Vagina (tissue), 2 donors: Measurements from ENCODE around the gene ELANE. TPM values are rescaled to one million over a fixed set of nuclear protein-coding genes. Genes with fewer than 3 reads are reported as not detected.

Source experiments
- DNase-seq, 2 donors: peaks; one replicate each; pipeline ENCODE4 v3.0.0-alpha.2; 2017; ENCODE audit errors: extremely low spot score in 2 of 2
- H3K27ac ChIP-seq: fragments of 200-600 bp; sonication (generic); one replicate; pipeline ENCODE4 v1.5.1; 2019
- H3K27me3 ChIP-seq: fragments of 200-600 bp; sonication (generic); one replicate; pipeline ENCODE4 v1.5.1; 2019
- H3K36me3 ChIP-seq, 2 donors: fragments of 200-600 bp; sonication (generic); one replicate each; pipeline ENCODE4 v1.5.1; 2017 to 2019
- H3K4me1 ChIP-seq: fragments of 200-600 bp; sonication (generic); one replicate; pipeline ENCODE4 v1.5.1; 2019
- H3K4me3 ChIP-seq, 2 donors: fragments of 200-600 bp; sonication (generic); 1 replicate in 1 of 2; 2 replicates in 1 of 2; pipeline ENCODE4 v1.5.1; 2016 to 2019
- H3K9me3 ChIP-seq: fragments of 200-600 bp; sonication (generic); one replicate; pipeline ENCODE4 v1.5.1; 2019
- POLR2A ChIP-seq, 2 donors: fragments of 450-650 bp; IDR thresholded peaks; one replicate each; pipeline ENCODE4 v1.6.1; 2017; ENCODE audit warnings: antibody characterized with exemption in 2 of 2, mild to moderate bottlenecking in 2 of 2, moderate library complexity in 2 of 2
- POLR2AphosphoS5 ChIP-seq, 2 donors: sonication (generic); formaldehyde crosslinking; IDR thresholded peaks; one replicate each; pipeline ENCODE4 v1.9.0; 2017; ENCODE audit warnings: antibody characterized with exemption in 2 of 2, mild to moderate bottlenecking in 2 of 2, low read depth in 1 of 2; ENCODE audit not compliant: insufficient read depth in 1 of 2
- intact Hi-C: fragments of 100-400 bp; cut with DNase I; formaldehyde crosslinking; loops from one replicate; pipeline ENCODE4 v1.15.1; 2023
- total RNA-seq: library from RNA; depleted of rRNA; stranded (reverse); fragments of >200 nt; gene quantifications from one replicate; pipeline ENCODE4 v1.2.3, GENCODE V29; 2016
- TF ChIP-seq, protein P1 (sequence below), 3 experiments: fragments of 450-650 bp in 2 of 3; fragments of 200-600 bp in 1 of 3; sonication (generic) in 1 of 3; IDR thresholded peaks; one replicate each; pipeline ENCODE4 v1.5.1; 2017 to 2019; ENCODE audit warnings: antibody characterized with exemption in 3 of 3, mild to moderate bottlenecking in 2 of 3, moderate library complexity in 2 of 3

Gene ELANE
- total RNA-seq, 1 donor from 2014 or later: not detected

DNA sequence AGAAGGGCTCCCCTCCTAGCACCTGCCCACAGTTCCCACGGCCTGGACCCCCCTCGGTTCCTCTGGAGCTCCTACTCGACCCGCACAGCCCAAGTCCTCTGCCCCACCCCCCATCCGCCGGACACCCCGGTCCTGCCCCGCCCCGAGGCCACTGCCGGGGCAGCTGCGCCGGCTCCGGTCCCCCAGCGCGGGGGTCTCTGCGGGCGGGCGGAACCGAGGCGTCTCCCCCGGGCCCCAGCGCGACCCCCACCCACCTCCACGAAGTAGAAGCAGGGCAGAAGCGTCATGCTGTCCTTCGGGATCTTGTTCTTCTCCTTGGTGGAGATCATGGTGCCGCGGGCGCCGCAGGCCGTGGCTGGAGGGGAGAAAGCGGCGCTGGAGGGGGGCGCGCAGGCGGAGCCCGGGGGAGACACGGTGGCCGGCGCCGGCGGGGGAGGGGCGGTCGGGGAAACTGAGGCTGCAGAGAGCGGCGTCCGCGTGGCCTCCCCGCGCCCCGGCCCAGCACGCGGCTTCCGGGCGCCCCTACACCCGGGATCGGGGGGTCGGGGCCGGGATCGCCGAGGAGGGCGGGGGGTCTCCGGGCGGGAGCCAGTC is 30.8 kb upstream of the ELANE start:
- Histone ChIP-seq H3K36me3 (no peaks in the 10 kb centered on the region), H3K27ac (no peak overlapping the region), H3K4me1 (peaks cover 17% of the 10 kb centered on the region), H3K9me3 (no peaks in the 10 kb centered on the region), H3K27me3 (peaks cover 19% of the 10 kb centered on the region), H3K4me3 (peak overlapping the region; percentile 24 to 44)
- no peak for TF ChIP-seq POLR2A (IDR thresholded peaks at IDR 0.05)
- TF ChIP-seq, protein P1, sequence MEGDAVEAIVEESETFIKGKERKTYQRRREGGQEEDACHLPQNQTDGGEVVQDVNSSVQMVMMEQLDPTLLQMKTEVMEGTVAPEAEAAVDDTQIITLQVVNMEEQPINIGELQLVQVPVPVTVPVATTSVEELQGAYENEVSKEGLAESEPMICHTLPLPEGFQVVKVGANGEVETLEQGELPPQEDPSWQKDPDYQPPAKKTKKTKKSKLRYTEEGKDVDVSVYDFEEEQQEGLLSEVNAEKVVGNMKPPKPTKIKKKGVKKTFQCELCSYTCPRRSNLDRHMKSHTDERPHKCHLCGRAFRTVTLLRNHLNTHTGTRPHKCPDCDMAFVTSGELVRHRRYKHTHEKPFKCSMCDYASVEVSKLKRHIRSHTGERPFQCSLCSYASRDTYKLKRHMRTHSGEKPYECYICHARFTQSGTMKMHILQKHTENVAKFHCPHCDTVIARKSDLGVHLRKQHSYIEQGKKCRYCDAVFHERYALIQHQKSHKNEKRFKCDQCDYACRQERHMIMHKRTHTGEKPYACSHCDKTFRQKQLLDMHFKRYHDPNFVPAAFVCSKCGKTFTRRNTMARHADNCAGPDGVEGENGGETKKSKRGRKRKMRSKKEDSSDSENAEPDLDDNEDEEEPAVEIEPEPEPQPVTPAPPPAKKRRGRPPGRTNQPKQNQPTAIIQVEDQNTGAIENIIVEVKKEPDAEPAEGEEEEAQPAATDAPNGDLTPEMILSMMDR (IDR thresholded peaks at IDR 0.05): no peak
- no peak for TF ChIP-seq POLR2AphosphoS5 (IDR thresholded peaks at IDR 0.05; ENCODE audit: insufficient read depth in 1 of 2, low read depth in 1 of 2)
- intact Hi-C loops: no loop called here
- no peak for DNase-seq

DNA sequence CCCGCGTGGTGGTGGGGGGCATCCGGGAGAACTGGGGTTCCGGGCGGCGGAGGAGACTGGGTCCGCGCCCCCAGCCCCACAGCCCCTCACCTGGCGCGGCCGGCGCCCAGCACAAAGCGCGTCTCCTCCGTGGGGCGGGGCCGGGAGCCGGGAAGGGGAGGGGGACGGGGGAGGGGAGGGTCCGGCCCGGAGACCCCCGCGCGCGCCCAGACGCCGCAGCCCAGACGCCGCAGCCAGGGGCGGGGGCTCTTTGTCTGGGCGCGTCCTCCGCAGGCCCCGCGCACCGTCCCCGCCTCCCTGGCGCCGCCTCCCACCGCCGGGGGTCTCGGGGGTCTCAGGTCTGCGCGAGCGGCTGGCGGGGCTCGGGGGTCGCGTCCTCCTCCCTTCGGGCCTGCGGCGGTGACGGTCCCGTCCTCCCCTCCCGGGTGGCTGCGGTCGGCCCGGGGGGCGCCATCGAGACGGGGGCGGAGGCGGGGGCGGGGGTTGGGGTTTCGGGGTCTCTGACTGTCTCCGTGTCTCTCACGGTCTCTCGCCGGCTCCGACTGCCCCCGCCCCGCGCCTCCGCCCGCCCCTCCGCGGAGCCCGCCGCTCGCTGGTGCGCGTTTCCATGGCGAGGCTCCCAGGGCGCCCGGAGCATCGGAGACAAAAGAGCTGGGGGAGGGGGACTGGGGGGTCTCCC is 30.1 kb upstream of the ELANE start, which contains the start of gene PLPPR3:
TSS of gene PLPPR3 (minus strand) at position 131 of the 679 bp plus-strand sequence. CDS start 396 bp downstream, outside the sequence.
- Histone ChIP-seq H3K4me1 (peaks cover 17% of the 10 kb centered on the region), H3K9me3 (no peaks in the 10 kb centered on the region), H3K27me3 (peaks cover 19% of the 10 kb centered on the region), H3K27ac (no peak within 1 kb of the TSS), H3K36me3 (no peaks in the 10 kb centered on the region), H3K4me3 (peak within 1 kb of the TSS; percentile 24 to 44)
- TF ChIP-seq POLR2AphosphoS5 (IDR thresholded peaks at IDR 0.05; ENCODE audit: insufficient read depth in 1 of 2, low read depth in 1 of 2) (no peak), POLR2A (IDR thresholded peaks at IDR 0.05) (no peak)
- TF ChIP-seq, protein P1 (IDR thresholded peaks at IDR 0.05): no peak
- intact Hi-C loops: no loop called here
- DNase-seq: no peak

DNA sequence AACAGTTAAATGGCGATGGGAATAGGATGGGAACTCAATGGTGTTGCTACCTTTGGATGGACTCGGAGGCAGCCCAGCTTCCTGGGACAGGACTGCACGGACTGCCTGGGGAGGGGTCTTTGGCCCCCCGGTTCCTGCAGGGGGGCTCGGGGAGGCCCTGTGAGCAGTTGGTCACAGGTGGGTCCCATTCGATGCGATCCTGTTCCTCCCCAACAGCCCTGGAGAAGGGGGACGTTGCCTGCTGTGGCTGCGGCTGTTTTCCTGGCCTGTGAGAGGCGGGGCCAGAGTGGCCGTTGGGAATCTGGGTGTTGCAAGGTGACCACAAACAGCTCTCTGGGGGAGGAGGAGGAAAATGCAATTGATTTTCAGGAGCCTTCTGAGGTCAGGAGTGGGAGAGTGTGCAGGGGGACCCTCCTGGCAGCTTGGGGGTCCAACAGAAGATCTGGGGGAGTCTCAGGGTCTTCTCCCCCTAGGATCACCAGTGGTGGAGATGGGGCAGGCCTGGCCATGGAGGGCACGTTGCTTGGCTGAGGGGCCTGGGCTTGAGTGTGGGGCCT is 28.5 kb upstream of the ELANE start:
- intact Hi-C loops: no loop called here
- H3K27me3 ChIP-seq: peaks cover 19% of the 10 kb centered on the region

DNA sequence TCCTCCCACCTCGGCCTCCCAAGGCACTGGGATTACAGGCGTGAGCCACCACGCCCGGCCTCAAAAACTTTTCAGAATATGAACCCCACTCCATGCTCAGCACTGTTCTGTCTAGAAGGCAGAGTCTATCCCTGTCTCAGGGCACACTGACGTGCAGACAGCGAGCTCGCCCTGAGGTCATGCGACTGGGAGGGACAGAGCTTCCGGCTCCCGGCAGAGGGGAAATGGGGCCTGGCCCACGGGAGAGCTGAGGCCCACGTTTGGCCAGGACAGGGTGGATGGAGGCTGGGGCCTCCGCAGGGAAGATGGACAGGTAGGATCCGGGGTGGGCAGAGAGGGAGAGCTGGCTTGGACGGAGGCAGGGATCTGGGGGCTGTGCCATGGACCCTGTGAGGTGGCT is 27.2 kb upstream of the ELANE start:
- H3K27ac ChIP-seq: no peak overlapping the region
- no peaks in the 10 kb centered on the region for H3K36me3 ChIP-seq
- H3K9me3 ChIP-seq: no peaks in the 10 kb centered on the region
- peaks cover 17% of the 10 kb centered on the region for H3K4me1 ChIP-seq
- intact Hi-C loops: no loop called here
- no peak for DNase-seq
- peaks cover 19% of the 10 kb centered on the region for H3K27me3 ChIP-seq
- TF ChIP-seq POLR2AphosphoS5 (IDR thresholded peaks at IDR 0.05; ENCODE audit: insufficient read depth in 1 of 2, low read depth in 1 of 2): no peak
- TF ChIP-seq, protein P1 (IDR thresholded peaks at IDR 0.05): no peak
- TF ChIP-seq POLR2A (IDR thresholded peaks at IDR 0.05): no peak
- no peak overlapping the region for H3K4me3 ChIP-seq

More for the DNA sequence above, 28.5 kb upstream of the ELANE start:
- no peak for DNase-seq
- no peak overlapping the region for H3K27ac ChIP-seq
- no peaks in the 10 kb centered on the region for H3K36me3 ChIP-seq
- no peaks in the 10 kb centered on the region for H3K9me3 ChIP-seq
- peaks cover 17% of the 10 kb centered on the region for H3K4me1 ChIP-seq
- no peak for TF ChIP-seq POLR2AphosphoS5 (IDR thresholded peaks at IDR 0.05; ENCODE audit: insufficient read depth in 1 of 2, low read depth in 1 of 2)
- TF ChIP-seq POLR2A (IDR thresholded peaks at IDR 0.05): no peak
- TF ChIP-seq, protein P1 (IDR thresholded peaks at IDR 0.05): no peak
- no peak overlapping the region for H3K4me3 ChIP-seq
